Neural cell (in vitro differentiated cells): Measurements from ENCODE around the gene CENPO. TPM values are rescaled to one million over a fixed set of nuclear protein-coding genes. Genes with fewer than 3 reads are reported as not detected.

Experiments
- H2AFZ ChIP-seq: fragments of 200-600, 300-800 bp; sonication (generic), shearing (Covaris generic); 2 replicates; pipeline ENCODE4 v1.6.0; 2014; ENCODE audit warnings: low read depth, mild to moderate bottlenecking, antibody characterized with exemption, low read length, moderate library complexity
- H3F3A ChIP-seq: fragments of 200-600 bp; shearing (Covaris generic); 2 replicates; pipeline ENCODE4 v1.6.1; 2016; ENCODE audit warnings: mild to moderate bottlenecking, moderate library complexity, mixed read lengths, antibody characterized with exemption, low read length; ENCODE audit not compliant: insufficient read depth, poor library complexity, severe bottlenecking
- H3K27ac ChIP-seq: fragments of 200-600, 300-800 bp; sonication (generic), shearing (Covaris generic); 2 replicates; pipeline ENCODE4 v1.5.1; 2014; ENCODE audit warnings: mild to moderate bottlenecking, low read length, moderate library complexity
- H3K27me3 ChIP-seq: fragments of 300-800, 200-600 bp; sonication (generic), shearing (Covaris generic); 2 replicates; pipeline ENCODE4 v1.6.0; 2014; ENCODE audit warnings: mild to moderate bottlenecking, low read depth, low read length, moderate library complexity; ENCODE audit not compliant: insufficient read depth
- H3K36me3 ChIP-seq: fragments of 300-800, 200-600 bp; sonication (generic), shearing (Covaris generic); 2 replicates; pipeline ENCODE4 v1.5.1; 2014; ENCODE audit warnings: mild to moderate bottlenecking, antibody characterized with exemption, low read length, moderate library complexity; ENCODE audit not compliant: insufficient read depth
- H3K4me2 ChIP-seq: fragments of 300-800, 200-600 bp; sonication (generic), shearing (Covaris generic); 2 replicates; pipeline ENCODE4 v1.6.0; 2014; ENCODE audit warnings: mild to moderate bottlenecking, low read length
- H3K4me3 ChIP-seq: fragments of 300-800, 200-600 bp; sonication (generic), shearing (Covaris generic); 2 replicates; pipeline ENCODE4 v1.5.1; 2014; ENCODE audit warnings: mild to moderate bottlenecking, low read length, moderate library complexity
- H3K79me2 ChIP-seq: fragments of 200-600 bp; shearing (Covaris generic); replicated peaks from 2 replicates; pipeline ENCODE4 v1.6.0; 2014; ENCODE audit warnings: mild to moderate bottlenecking, low read length, moderate library complexity; ENCODE audit not compliant: insufficient read depth
- H3K9ac ChIP-seq: fragments of 300-800, 200-600 bp; sonication (generic), shearing (Covaris generic); 2 replicates; pipeline ENCODE4 v1.6.1; 2016; ENCODE audit warnings: mild to moderate bottlenecking, low read length, mixed read lengths
- H3K9me2 ChIP-seq: fragments of 200-600 bp; shearing (Covaris generic); 2 replicates; pipeline ENCODE4 v1.6.1; 2016; ENCODE audit warnings: mild to moderate bottlenecking, low read length, mixed read lengths; ENCODE audit not compliant: insufficient read depth
- H3K9me3 ChIP-seq: fragments of 200-600, 300-800 bp; sonication (generic), shearing (Covaris generic); 2 replicates; pipeline ENCODE4 v1.6.1; 2016; ENCODE audit warnings: mild to moderate bottlenecking, mixed run types, low read length, moderate library complexity, mixed read lengths
- H4K20me1 ChIP-seq: fragments of 200-600 bp; shearing (Covaris generic); 2 replicates; pipeline ENCODE4 v1.6.1; 2016; ENCODE audit warnings: mild to moderate bottlenecking, mixed run types; ENCODE audit not compliant: insufficient read depth
- CTCF ChIP-seq: fragments of 450-650 bp; IDR thresholded peaks from 2 replicates; pipeline ENCODE4 v1.5.1; 2014; ENCODE audit warnings: antibody characterized with exemption, mild to moderate bottlenecking, moderate library complexity; ENCODE audit not compliant: poor library complexity, severe bottlenecking
- EP300 ChIP-seq: fragments of 450-650 bp; conservative IDR thresholded peaks from 2 replicates; pipeline ENCODE4 v1.6.1; 2014; ENCODE audit warnings: antibody characterized with exemption, mild to moderate bottlenecking, moderate library complexity; ENCODE audit not compliant: poor library complexity, severe bottlenecking
- EZH2 ChIP-seq: fragments of 200-600, 300-800 bp; shearing (Covaris generic), sonication (generic); IDR thresholded peaks from 2 replicates; pipeline ENCODE4 v1.6.1; 2014; ENCODE audit warnings: antibody characterized with exemption, low read length, borderline replicate concordance, mild to moderate bottlenecking; ENCODE audit not compliant: insufficient read depth, poor library complexity, severe bottlenecking
- MXI1 ChIP-seq: fragments of 450-650 bp; conservative IDR thresholded peaks from 2 replicates; pipeline ENCODE4 v1.6.1; 2014; ENCODE audit warnings: antibody characterized with exemption, mild to moderate bottlenecking; ENCODE audit not compliant: poor library complexity, severe bottlenecking
- POLR2AphosphoS5 ChIP-seq: IDR thresholded peaks from 2 replicates; pipeline ENCODE4 v1.6.1; 2012
- RAD21 ChIP-seq: fragments of 450-650 bp; conservative IDR thresholded peaks from 2 replicates; pipeline ENCODE4 v1.6.1; 2014; ENCODE audit warnings: antibody characterized with exemption, mild to moderate bottlenecking, moderate library complexity
- REST ChIP-seq: IDR thresholded peaks from 2 replicates; pipeline ENCODE4 v1.6.1; 2012; ENCODE audit warnings: borderline replicate concordance
- SMC3 ChIP-seq: fragments of 450-650 bp; conservative IDR thresholded peaks from 2 replicates; pipeline ENCODE4 v1.6.1; 2014; ENCODE audit warnings: antibody characterized with exemption, mild to moderate bottlenecking, moderate library complexity; ENCODE audit not compliant: poor library complexity
- TAF1 ChIP-seq: IDR thresholded peaks from 2 replicates; pipeline ENCODE4 v1.6.1; 2012; ENCODE audit warnings: low read depth
- polyA plus RNA-seq: library from polyadenylated mRNA; depleted of rRNA; stranded (reverse); fragments of >200 nt; gene quantifications from 2 replicates; pipeline ENCODE4 v1.2.3, GENCODE V29; 2014

CENPO gene
- polyA plus RNA-seq, 1 donor from 2014 or later, result 4.4 TPM

- Histone ChIP-seq H3K4me2 (no peak overlapping the region), H3F3A (no peaks in the 10 kb centered on the region), H3K9me3 (no peaks in the 10 kb centered on the region), H4K20me1 (no peaks in the 10 kb centered on the region), H3K9me2 (no peaks in the 10 kb centered on the region), H3K27ac (no peak overlapping the region), H3K27me3 (no peaks in the 10 kb centered on the region), H3K79me2 (peaks cover 10% of the 10 kb centered on the region), H3K9ac (no peak overlapping the region), H3K4me3 (no peak overlapping the region), H2AFZ (no peak overlapping the region), H3K36me3 (peaks cover 10% of the 10 kb centered on the region)
- TF ChIP-seq POLR2AphosphoS5 (no peak), CTCF (no peak), EP300 (no peak), TAF1 (no peak), RAD21 (no peak), MXI1 (no peak), REST (no peak)
Measured at GRCh38 chr2:24815171-24815570, 21.9 kb downstream of the CENPO start.

- no peak overlapping the region for H3K4me2 ChIP-seq
- no peaks in the 10 kb centered on the region for H4K20me1 ChIP-seq
- H3K9me2 ChIP-seq, result no peaks in the 10 kb centered on the region
- H3K9me3 ChIP-seq, result no peaks in the 10 kb centered on the region
- no peak overlapping the region for H3K9ac ChIP-seq
- no peak overlapping the region for H3K27ac ChIP-seq
- no peaks in the 10 kb centered on the region for H3F3A ChIP-seq
- no peak overlapping the region for H2AFZ ChIP-seq
- H3K27me3 ChIP-seq, result no peaks in the 10 kb centered on the region
- H3K79me2 ChIP-seq, result peaks cover 10% of the 10 kb centered on the region
- TF ChIP-seq REST, result no peak
- no peak for TF ChIP-seq EZH2
- no peak for TF ChIP-seq SMC3
- no peak for TF ChIP-seq POLR2AphosphoS5
- TF ChIP-seq CTCF, result no peak
- no peak for TF ChIP-seq EP300
- no peak for TF ChIP-seq TAF1
- TF ChIP-seq MXI1, result no peak
- TF ChIP-seq RAD21, result no peak
- H3K36me3 ChIP-seq, result peaks cover 10% of the 10 kb centered on the region
- no peak overlapping the region for H3K4me3 ChIP-seq
Measured at GRCh38 chr2:24816404-24816803, 23.2 kb downstream of the CENPO start.
